Panc1 (cell line): ENCODE results near the gene TEX261. TPM values are rescaled to one million over a fixed set of nuclear protein-coding genes. Genes with fewer than 3 reads are reported as not detected.

Source experiments
- ATAC-seq: fragments of 200-7000 bp; cut with Tn5 transposase; 2 replicates; pipeline ENCODE4 v1.9.1; 2020; ENCODE audit warnings: mild to moderate bottlenecking, moderate library complexity
- BruUV-seq: library from RNA; stranded (reverse); fragments of 400-500 nt; replicated peaks from 2 replicates; lab custom pipeline; 2021; lab: Mats Ljungman, UMichigan
- CTCF ChIA-PET: fragments of 300-600 bp; sonication (Branson Sonifier 250); formaldehyde crosslinking; loops from one replicate; lab custom pipeline; 2022; ENCODE audit warnings: antibody characterized with exemption; lab: Charles Lee
- POLR2A ChIA-PET: fragments of 300-600 bp; sonication (Branson Sonifier 250); formaldehyde crosslinking; loops from one replicate; lab custom pipeline; 2022; ENCODE audit warnings: antibody characterized with exemption; lab: Charles Lee
- DNase-seq: peaks from one replicate; pipeline ENCODE4 v3.0.0-alpha.2; 2010; ENCODE audit warnings: low read depth, low spot score
- H3K27ac ChIP-seq: 2 replicates; pipeline ENCODE4 v1.5.1; 2011; ENCODE audit warnings: mild to moderate bottlenecking, low read length, inconsistent platforms
- H3K27me3 ChIP-seq: fragments of 200-500 bp; sonication (Bioruptor generic); 2 replicates; pipeline ENCODE4 v1.6.0; 2014; ENCODE audit warnings: low read length, inconsistent platforms; ENCODE audit not compliant: control insufficient read depth, insufficient read depth
- H3K36me3 ChIP-seq: fragments of 200-500 bp; sonication (Bioruptor generic); 2 replicates; pipeline ENCODE4 v1.5.1; 2014; ENCODE audit warnings: inconsistent platforms, mild to moderate bottlenecking, low read length, moderate library complexity; ENCODE audit not compliant: control insufficient read depth, insufficient read depth
- H3K4me1 ChIP-seq: 2 replicates; pipeline ENCODE4 v1.5.1; 2011; ENCODE audit warnings: inconsistent platforms, mild to moderate bottlenecking, low read length, moderate library complexity; ENCODE audit not compliant: control insufficient read depth, insufficient read depth
- H3K4me3 ChIP-seq, 2 experiments: 2 replicates each; pipeline ENCODE4 v1.5.1; 2011 to 2012; ENCODE audit warnings: low read depth in 2 of 2, low read length in 2 of 2, mild to moderate bottlenecking in 2 of 2, inconsistent platforms in 1 of 2, moderate library complexity in 1 of 2
- H3K9me3 ChIP-seq: fragments of 200-500 bp; sonication (Bioruptor generic); 2 replicates; pipeline ENCODE4 v1.5.1; 2014; ENCODE audit warnings: low read depth, mild to moderate bottlenecking, inconsistent platforms, low read length, moderate library complexity; ENCODE audit not compliant: control insufficient read depth, insufficient read depth
- CTCF ChIP-seq: fragments of 450-650 bp; IDR thresholded peaks from 2 replicates; pipeline ENCODE4 v1.5.1; 2017; ENCODE audit warnings: mild to moderate bottlenecking
- POLR2AphosphoS5 ChIP-seq: IDR thresholded peaks from 2 replicates; pipeline ENCODE4 v1.6.1; 2012; ENCODE audit warnings: mild to moderate bottlenecking, low read depth, low read length, moderate library complexity
- REST ChIP-seq, 2 experiments: IDR thresholded peaks; 2 replicates each; pipeline ENCODE4 v1.6.1; 2011 to 2012; ENCODE audit warnings: low read depth in 2 of 2, control low read depth in 1 of 2, low read length in 1 of 2, mild to moderate bottlenecking in 1 of 2, moderate library complexity in 1 of 2; ENCODE audit not compliant: insufficient read depth in 1 of 2
- SIN3A ChIP-seq: IDR thresholded peaks from 2 replicates; pipeline ENCODE4 v1.6.1; 2012; ENCODE audit warnings: low read depth, mild to moderate bottlenecking, low read length, moderate library complexity, borderline replicate concordance; ENCODE audit not compliant: insufficient read depth
- TCF7L2 ChIP-seq: IDR thresholded peaks from 2 replicates; pipeline ENCODE4 v1.6.1; 2011; ENCODE audit warnings: mild to moderate bottlenecking, low read depth, low read length, inconsistent platforms
- in situ Hi-C: cut with HindIII; loops from 2 replicates; pipeline ENCODE4 v1.10.0; 2016; ENCODE audit warnings: low sequenced_read_pairs, low pct_unique_long_range_greater_than_20kb
- intact Hi-C: fragments of 100-400 bp; cut with micrococcal nuclease; formaldehyde crosslinking; loops from one replicate; pipeline ENCODE4 v1.10.0; 2022; ENCODE audit not compliant: unreplicated experiment
- total RNA-seq: library from RNA; stranded (reverse); gene quantifications from one replicate; pipeline ENCODE4 v1.2.1, GENCODE V29; 2021; ENCODE audit not compliant: unreplicated experiment

TEX261 gene
- total RNA-seq, 1 experiment from 2014 or later, result 64.9 TPM

- H3K27ac ChIP-seq, result no peak overlapping the region
- H3K9me3 ChIP-seq, result no peaks in the 10 kb centered on the region
- ChIA-PET POLR2A (no interaction called here), CTCF (interaction anchor here (0.6 to 1.2 kb wide), 2 partner anchors 42 to 131 kb away, joined by 3 to 4 read pairs; no protein-coding TSS in a partner anchor)
- TF ChIP-seq CTCF (no peak), SIN3A (no peak), POLR2AphosphoS5 (no peak), REST (IDR thresholded peaks at IDR 0.05; ENCODE audit: insufficient read depth in 1 of 2, low read depth in 2 of 2, low read length in 1 of 2) (no peak), TCF7L2 (no peak)
- no peaks in the 10 kb centered on the region for H3K4me1 ChIP-seq
- no peak overlapping the region for H3K4me3 ChIP-seq
- H3K36me3 ChIP-seq, result no peaks in the 10 kb centered on the region
- BruUV-seq, result no TSS peak
- ATAC-seq (no peak), DNase-seq (no peak)
- in situ Hi-C loops, result no loop called here
- intact Hi-C loops, result no loop called here
- no peaks in the 10 kb centered on the region; the same call in 1 of the 2 replicates for H3K27me3 ChIP-seq
These were observed 33.1 kb downstream of the TEX261 start for GRCh38 chr2:70961648-70961994.

- intact Hi-C loops (no loop called here), in situ Hi-C loops (no loop called here)
- POLR2A ChIA-PET, result no interaction called here
- Histone ChIP-seq H3K36me3 (no peaks in the 10 kb centered on the region), H3K4me1 (no peaks in the 10 kb centered on the region), H3K4me3 (no peak overlapping the region), H3K27ac (no peak overlapping the region), H3K9me3 (no peaks in the 10 kb centered on the region), H3K27me3 (no peaks in the 10 kb centered on the region; the same call in 1 of the 2 replicates)
- no TSS peak for BruUV-seq
- CTCF ChIA-PET, result interaction anchor here (0.6 to 1.2 kb wide), 2 partner anchors 41 to 131 kb away, joined by 3 to 4 read pairs; no protein-coding TSS in a partner anchor
- DNase-seq, result no peak
- TF ChIP-seq REST (IDR thresholded peaks at IDR 0.05; ENCODE audit: insufficient read depth in 1 of 2, low read depth in 2 of 2, low read length in 1 of 2), result no peak
- no peak for ATAC-seq
These were observed 33.6 kb downstream of the TEX261 start for GRCh38 chr2:70960833-70961647.
